Stimulated activated CD4-positive, alpha-beta T cell treated with anti-CD3 and anti-CD28 coated beads, TNF-alpha, amount 100 ng/mL, for 48 hours (primary cell): Measurements from ENCODE around the gene CCDC182.

Experiments used
- DNase-seq, 3 donors: peaks; one replicate each; pipeline ENCODE4 v3.0.0-alpha.2; 2020; ENCODE audit warnings: low read depth in 3 of 3

The CCDC182 gene

DNA sequence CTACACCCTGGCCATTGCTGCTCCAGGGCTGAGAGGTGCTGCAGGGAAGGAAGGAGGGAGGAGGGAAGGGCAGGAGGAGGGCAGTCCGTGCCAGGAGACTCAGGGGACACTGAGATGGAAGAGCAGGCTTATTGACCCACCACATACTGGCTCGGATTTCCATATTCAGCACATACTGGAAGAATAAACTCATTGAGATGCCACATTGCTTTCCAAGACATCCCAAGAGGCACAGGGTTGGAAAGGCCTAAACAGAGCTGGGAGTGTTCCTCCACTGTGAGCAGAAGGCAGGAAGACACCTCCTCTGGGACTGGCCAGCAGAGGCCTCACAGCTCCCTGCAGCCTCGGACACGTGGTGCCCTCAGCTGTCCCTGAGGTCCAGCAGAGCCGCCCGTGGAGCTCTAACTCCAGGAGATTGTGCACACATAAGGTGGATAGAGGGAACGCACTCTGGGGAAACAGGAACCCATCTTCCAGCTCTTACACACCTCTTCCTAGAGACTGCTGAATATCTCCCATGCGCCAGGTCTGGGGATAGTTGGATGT is 17.4 kb downstream of the CCDC182 start:
- no peak for DNase-seq

DNA sequence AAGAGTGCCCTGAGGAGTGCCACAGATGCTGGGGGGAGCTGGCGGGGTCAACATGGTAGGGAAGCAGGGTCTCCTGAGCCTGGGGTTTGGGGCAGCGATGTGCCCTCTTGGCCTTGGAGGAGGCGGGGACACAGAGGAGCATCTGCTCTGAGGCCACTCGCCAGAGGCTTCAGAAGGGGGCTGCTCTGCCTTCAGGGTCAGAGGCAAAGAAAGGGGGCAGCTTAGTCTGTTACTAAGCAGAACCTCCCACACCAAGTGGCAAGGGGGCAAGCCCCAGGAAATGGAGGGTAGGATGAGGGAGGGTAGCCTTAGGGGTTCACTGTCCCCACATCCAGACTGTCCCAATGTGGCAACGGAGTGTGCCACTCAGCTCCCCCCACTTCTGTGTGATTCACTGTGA is 18.3 kb downstream of the CCDC182 start:
- no peak for DNase-seq

DNA sequence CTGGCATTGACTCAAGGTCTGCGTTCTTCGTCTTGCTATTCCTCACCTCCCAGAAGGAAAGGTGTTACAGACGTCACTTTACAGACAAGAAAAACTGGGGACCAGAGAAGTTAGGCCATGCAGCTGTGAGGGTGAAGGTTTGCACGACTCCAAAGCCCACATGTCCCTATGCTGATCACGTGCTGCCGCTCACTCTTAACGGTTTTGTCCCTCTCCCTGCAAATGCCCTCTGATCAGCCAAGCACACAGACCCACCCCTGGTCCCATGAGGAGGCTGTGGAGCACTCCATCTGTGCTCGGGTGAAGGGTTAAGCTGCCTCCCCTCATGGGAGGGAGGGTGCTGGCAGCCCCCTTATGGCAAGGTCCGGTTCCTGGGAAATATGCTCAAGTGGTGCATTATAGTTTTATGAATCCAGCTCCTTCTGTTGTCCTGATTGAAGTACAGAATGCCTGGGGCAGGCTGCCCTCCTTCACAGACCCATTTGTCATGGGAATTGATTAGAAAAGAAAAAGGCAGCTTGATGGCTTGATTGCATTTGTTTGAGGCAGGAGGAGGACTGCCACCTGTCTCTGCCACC is 18.8 kb downstream of the CCDC182 start:
- no peak for DNase-seq

DNA sequence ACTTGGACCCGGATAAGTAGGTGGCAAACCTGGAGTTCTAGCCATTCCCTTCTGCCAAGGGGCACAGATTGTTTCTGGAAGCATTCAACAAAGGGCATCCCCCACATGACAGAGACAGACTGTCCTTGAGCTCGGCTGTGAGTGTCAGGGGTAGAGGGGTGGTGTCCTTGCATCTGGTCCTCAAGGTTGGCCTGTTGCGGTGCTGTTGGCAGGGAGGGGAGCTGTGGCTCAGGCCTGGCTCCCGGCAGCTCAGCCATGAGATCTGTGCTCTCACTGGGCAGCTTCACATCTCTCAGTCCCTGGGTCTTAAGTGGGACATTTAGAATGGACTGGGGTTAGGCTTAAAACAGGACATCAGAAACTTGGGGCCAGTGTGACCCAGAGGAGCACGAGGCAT is 20.4 kb downstream of the CCDC182 start:
- DNase-seq = no peak

DNA sequence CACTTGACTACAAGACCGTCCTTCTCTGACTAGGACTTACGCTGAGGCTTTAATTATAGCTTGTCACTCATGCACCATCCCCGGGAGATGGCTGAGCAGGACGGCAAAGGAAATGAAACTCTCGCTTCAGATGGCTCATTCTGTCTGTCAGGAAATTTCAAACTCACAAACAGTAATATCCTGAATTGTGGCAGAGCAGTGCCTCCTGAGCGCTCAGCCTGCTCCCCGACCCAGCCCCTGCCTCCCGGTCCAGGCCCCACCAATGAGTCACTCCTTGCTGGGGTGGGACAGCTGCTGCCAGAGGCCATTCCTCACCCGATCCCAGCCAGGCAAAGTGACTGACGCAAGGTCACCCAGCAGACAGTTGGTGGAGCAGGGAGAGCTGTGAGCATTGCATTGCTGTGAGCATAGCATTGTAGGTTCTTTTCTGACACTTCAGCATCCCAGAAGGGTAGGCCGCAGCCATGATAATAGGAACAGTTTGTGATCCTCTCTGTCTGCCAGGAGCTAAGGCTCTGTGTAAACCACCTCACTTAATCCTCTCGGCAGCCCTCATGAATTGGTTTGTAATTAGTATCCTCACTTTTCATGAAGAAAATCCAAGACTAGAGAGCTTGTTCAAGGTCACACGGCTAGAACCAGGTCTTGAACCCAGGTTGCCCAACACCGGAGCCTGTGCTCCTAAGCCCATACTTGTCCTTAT is 20.9 kb downstream of the CCDC182 start:
- DNase-seq = no peak

DNA sequence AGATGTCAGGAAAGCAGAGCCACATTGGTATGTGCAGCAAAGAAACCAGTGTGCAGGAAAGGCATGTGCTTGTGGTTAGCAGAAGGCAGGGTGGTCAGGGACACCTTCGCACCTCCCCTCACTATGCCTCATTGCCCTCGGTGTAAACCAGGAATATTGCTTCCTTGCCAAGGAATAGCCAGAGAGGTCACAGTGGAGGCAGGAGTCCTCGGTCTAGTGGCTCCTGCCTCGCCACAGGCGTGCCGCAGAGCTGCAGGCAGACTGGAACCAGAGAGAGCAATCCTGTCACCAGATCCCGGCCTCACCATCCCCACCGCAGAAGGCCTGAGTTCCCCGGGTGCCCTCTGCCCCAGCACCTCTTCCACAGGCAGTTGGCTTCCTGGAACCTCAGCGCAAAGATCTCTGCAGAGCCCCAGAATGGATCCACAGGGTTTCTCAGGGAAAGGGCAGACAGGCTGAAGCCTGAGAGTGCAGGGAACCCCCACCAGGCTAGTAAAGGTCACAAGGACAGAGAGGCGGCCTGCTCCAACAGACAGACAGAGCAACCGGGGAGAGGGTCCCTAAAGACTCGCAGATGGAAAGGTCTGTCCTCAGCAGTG is 21.6 kb downstream of the CCDC182 start:
- no peak for DNase-seq

DNA sequence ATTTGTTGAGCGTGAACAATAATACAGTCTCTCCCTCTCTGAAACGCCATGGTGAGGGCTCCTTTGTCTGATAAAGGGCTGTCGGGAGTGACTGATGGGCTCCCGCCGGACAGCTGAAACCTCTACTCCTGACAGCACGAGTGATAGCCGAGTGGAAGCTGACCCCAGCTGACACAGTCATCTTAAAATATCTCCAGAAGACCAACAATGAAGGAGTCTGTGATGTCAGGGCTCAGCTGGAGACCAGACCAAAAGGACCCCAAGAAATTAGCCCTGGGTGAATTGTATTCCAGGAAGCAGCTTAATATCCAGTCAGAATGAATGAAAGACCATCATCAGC is 22.4 kb downstream of the CCDC182 start:
- no peak for DNase-seq

DNA sequence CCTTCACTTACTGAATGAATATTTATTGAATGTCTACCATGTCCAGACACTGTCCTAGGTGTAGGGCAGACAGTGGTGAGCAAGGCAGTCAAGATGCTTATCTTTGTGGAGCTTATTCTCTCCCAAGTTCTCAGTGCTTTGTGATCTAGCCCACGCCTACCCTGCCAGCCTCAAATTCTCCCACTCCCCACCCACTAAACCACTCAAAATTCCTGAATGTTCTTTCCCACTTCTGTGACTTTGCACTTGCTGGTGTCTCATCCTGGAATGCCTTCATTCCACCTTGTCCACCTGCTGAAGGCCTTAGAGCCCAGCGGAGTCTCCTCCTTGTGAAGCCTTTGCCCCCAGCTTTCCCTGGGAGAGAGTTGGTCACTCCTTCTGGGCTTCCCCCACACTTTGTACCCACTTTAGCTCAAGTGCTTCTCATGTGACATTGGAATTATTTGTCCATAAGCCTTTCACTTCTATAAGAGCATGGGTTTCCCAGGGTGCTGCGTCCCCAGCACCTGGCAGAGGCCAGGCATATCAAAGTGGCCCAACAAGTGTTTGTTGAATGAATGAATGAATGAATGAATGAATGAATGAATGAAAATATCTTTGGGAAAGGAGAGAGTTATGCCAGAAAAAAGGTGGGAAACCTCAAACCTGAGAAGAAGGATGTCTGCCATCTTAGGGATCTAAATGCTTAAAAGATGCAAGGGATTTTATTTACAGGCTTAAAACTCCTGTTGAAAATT is 23.0 kb downstream of the CCDC182 start:
- no peak for DNase-seq

DNA sequence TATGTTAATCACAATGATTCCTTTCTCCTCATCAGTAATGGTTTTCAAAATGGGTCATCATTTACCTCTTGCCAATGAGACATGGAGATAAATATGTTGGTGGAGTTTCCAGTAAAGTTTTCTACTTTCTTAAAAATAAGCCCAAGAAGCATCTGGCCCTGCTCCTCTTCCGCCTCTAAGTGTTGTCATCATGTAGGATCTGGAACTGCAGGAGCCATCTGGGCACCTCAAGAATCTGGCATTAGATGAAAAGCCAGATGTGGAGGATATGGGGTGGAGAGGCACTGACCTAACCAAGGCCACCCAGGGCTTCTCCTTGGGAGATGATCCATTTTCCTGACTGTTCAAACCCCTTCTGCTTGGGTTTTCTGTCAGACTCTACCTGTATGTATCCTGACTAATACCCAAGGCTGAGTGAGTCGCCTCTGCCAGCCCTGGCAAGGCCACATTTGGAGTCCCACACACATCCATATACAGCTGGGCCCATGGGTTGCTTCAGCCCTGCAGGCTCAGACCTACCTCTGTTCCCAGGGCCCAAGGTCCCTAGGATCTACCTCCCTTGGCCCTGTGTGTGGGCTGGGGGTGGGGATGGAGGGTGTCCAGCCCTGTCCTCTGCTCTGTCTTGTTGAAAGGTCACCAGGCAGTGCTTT is 24.6 kb downstream of the CCDC182 start:
- no peak for DNase-seq

DNA sequence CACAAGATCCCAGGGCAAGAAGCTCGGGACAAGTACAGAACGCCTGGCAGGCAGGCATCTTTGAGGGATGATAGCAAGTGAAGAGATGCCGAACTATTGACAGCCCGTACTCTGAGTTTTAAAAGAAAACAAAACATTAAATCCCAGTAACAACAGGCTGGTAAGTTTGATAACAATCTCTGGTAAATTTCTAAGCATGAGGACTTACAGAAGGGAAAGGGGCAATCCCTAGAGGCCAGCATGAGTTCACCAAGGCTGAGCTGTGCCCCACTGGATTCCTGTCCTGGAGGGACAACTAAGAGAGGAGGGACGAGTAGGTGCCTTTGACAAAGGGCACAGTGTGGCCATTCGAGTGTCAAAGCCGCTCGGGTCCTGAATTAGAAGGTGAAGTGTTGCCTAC is 26.2 kb downstream of the CCDC182 start:
- DNase-seq = no peak

DNA sequence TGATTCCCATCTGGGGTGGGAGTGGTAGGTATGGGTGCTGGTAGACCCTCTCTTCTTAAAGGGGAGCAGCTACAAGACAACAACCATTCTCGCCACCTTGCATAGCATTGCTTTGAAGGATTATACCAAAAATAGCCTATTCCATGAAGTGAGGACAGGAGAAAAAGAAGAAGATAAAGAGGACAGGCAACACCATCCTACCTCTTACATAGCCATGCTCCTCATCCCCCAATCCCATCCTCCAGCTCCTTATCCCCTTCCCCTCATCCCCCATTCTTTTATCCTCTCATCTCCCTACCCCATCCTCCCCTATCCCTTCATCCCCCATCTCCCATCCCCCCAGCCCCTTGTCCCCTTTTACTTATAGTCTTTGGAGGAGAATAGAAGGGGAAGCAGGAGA is 29.1 kb downstream of the CCDC182 start:
- no peak for DNase-seq

DNA sequence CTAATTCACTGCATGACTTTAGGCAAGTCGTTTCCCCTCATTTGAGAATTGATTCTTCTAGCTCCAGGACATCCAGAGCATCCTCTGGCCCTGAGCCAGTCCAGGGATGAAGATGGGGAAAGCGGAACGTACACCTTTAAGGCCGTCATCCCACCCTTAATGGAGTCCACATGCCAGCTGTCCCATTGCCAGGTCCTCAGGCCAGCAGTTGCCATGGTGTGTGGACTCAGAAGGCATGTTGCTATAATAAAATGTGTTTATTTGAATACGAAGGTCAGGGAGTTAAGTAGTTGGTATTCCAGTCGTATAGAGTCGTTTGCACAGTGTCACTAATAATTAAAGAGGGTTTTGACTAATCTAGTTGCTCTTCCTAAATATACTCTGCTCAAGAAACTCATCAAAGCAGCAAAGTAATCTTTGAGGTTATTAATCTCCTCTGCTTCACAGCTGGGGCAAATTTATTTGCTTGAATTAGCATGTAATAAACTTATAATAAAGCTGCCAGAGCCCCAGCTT is 30.4 kb downstream of the CCDC182 start:
- no peak for DNase-seq

DNA sequence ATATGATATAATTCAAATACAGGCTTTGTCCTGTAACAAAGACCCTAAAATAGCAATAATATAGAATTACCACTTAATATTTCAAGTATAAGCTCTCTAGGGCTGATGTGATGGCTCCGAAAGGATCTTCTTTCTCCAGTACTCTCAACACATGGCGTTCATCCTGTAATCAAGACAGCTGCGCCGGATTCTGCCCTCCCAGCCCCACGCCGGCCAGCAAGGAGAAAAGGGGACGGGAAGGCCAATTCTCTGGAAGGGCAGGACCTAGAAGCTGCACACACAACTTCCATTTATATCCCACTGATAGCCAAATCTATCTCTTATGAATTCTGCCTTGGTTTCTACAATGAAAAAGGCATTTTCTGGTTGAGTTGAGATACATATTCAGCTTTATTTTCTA is 32.0 kb downstream of the CCDC182 start:
- no peak for DNase-seq

DNA sequence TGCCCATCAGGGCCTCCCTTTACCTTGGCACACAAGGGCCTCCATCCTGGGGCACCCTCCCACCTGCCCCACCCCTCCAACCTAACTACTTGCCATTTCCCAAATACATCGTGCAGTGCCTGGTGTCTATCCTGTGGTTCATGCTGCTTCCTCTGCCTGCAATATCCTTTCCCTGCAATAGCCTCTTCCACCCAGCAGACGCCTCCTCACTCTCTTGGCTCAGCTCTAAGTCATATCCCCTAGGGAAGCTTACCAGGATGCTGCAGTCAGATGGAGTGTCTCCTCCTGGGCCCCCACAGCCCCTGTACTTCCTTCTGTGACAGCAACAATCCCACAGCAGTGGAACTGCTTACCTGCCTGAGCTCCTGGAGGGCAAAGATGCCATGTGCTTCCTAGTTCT is 36.7 kb downstream of the CCDC182 start:
- no peak for DNase-seq

DNA sequence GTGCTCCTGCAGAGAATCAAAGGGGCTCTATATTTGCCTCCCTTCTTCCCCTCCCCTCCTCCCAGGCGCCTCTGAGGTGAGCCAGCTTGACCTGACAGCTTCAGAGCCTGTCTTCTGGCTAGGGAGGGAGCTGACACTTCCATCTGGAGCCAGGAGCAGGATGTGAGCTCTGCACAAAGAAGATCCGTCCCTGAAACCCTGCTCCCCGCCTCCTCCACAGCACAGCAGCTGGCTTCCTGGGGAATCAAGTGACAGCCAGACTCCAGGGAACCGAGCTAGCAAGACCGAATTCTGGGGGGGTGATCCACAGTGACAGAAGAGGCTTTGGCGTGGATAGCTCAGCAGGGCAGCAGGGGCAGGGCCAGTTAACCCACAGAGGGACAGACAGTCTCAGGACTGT is 37.2 kb downstream of the CCDC182 start:
- DNase-seq = no peak

DNA sequence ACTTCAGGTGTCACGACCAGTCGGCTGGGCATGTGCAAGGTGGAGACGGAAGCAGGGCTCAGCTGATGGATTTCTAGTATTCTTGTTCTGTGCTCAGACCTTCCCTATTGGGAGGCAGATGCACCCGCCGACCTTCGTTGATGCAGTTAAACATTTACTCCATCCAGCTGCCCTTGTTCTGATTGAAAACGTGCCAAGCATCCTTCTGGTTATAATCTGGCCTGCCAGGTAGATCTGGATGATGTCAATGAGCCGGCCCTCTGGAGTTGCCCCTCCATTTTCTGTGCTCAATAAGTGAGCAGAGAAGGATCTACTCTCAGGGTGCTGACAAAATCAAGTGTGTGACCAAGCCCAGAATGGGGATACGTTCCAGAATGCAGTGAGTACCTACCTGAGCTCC is 38.3 kb downstream of the CCDC182 start:
- DNase-seq = no peak

DNA sequence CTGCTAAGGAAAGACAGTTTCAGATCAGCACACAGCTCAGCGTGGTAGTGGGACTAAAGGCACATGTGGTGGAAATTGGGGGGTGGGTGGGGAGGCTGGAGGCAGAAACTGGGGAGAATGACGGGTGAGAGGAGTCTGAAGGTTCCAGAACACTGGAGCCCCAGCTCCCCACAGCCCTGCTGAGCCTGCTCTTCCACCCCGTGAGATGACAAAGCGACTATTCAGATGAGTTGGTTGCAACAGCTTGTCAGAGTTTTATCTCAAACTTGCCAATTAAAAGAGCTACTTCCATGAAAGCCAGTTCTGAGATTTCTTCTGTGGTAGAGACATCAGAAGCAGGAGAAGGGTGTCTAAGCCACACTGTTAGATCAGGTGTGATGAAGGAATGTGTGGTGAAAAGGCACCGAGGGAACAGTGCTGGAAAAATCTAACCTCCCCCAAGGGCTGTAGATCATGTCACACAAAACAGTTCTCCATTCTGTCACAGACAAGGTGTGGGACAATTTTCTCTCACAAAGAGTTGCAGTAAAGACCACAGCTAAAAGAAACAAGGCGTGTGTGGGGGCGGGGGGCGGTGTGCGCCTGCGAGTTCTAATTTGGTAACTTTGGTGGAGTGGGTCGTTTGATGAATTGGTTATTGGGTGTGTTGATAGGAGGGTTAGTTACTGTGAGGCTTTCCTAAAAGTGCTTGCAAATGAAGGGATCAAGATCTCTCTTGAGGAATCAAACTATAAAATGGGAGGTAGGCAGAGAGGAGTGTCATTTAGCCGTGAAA is 39.0 kb downstream of the CCDC182 start:
- no peak for DNase-seq

DNA sequence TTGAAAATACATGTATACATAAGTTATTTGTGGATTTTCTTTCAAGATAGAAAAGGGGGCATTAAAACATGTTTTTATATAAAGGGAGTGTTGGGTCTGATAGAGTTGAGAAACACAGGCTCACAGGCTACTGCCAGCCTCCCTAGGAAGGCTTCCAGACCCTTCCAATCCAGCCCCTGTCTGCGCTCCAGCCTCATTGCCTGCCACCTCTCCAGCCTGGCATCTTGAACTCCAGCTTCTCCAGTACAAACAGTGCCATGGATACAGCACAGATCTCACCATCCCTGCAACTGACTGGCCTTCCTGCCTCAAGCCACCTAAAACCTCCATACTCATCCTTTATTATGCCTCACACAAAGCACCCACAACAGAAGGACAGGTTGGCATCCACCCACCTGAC is 40.7 kb downstream of the CCDC182 start:
- DNase-seq = no peak

DNA sequence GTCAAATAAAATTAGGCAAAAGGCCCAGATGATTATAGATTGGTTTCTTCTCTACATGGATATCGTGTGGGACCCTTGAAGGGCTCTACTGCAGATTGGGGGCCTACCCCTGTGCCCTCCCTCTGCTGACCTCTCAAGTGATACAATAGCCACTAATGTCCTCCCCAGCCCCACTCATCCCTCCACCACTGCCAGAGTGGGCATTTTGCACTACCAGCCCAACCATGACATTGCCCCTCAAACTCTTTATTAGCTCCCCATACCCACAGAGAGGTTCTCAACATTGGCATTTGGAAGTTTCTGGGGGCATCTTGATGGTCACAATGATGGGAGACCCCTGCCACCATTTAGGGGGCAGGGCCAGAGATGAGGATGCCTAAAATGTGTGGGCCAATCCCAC is 41.8 kb downstream of the CCDC182 start:
- no peak for DNase-seq

DNA sequence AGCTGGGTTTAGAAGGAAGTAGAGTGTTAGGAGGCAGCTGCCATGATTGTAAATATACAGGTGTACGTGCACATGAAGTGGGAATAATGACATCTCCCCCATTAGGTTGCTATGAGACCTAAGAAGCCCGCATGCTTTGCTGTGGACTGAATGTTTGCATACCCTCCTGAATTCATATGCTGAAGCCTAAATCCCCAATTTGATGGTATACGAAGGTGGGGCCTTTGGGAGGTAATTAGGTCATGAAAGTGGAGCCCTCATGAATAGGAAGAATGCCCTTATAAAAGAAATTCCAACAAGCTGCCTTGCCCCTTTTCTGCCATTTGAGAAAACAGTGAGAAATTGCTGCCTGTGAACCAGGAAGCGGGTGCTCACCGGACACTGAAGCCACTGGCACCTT is 44.0 kb downstream of the CCDC182 start:
- no peak for DNase-seq

DNA sequence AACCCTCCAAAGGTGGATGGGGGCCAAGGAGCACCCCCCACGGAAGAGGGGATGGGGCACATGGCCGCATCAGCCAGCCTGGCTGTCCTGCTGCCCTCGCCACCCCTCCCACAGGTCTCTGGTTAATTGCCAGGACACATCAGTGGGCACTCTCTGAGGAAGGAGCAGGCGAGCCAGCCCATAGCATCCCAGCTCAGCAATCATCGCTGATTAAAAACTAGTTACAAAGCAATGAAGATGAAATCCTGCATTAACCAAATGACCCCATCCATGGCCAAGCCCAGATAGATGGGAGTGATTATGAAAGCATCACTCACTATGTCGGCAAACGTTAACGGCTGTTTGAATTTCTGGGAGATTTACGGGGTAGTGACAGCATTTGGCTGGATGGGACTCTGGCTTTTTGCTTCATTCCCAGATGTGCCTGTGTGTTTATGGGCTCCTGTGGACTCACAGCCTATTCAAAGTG is 45.3 kb downstream of the CCDC182 start:
- no peak for DNase-seq
